Upper lobe of right lung (tissue), 1 donor: ENCODE results near the gene GHITM. TPM values are rescaled to one million over a fixed set of nuclear protein-coding genes. Genes with fewer than 3 reads are reported as not detected.
"Not testable (repeated sequence)": the region's sequence is repeated elsewhere in the genome, so short reads cannot be mapped to it uniquely, and the experiment has no call there.

ENCODE experiments used
- ATAC-seq: fragments of 200-7000 bp; cut with Tn5 transposase; one replicate; pipeline ENCODE4 v1.9.1; 2020; ENCODE audit warnings: mild to moderate bottlenecking, moderate library complexity
- DNase-seq: peaks from one replicate; pipeline ENCODE4 v3.0.0-alpha.2; 2020
- H3K27ac ChIP-seq: fragments of 200-600 bp; one replicate; pipeline ENCODE4 v1.8.0; 2022
- H3K27me3 ChIP-seq: fragments of 200-600 bp; one replicate; pipeline ENCODE4 v1.8.0; 2022; ENCODE audit warnings: mild to moderate bottlenecking
- H3K36me3 ChIP-seq: fragments of 200-600 bp; one replicate; pipeline ENCODE4 v1.8.0; 2022
- H3K4me1 ChIP-seq: fragments of 200-600 bp; one replicate; pipeline ENCODE4 v1.8.0; 2022
- H3K4me3 ChIP-seq: fragments of 200-600 bp; one replicate; pipeline ENCODE4 v1.8.0; 2022; ENCODE audit warnings: mild to moderate bottlenecking
- H3K9me3 ChIP-seq: fragments of 200-600 bp; one replicate; pipeline ENCODE4 v1.8.0; 2022
- CTCF ChIP-seq: fragments of 200-600 bp; IDR thresholded peaks from one replicate; pipeline ENCODE4 v1.8.0; 2022; ENCODE audit warnings: antibody characterized with exemption
- intact Hi-C: fragments of 100-400 bp; cut with DNase I; formaldehyde crosslinking; loops from one replicate; pipeline ENCODE4 v1.11.0; 2022
- total RNA-seq: library from RNA; stranded (reverse); fragmentation: NEBNext Ultra II Directional; extraction: Animal tissue kit (Norgen Biotek cat#: 25700); gene quantifications from one replicate; pipeline ENCODE4 v1.2.1, GENCODE V29; 2021
- donor health status: DM: no; HTN: yes; CAD: no; lungs with severe emphysema.

The GHITM gene
- total RNA-seq, 1 donor from 2014 or later, result 117 TPM

- peaks cover 17% of the 10 kb centered on the region for H3K4me1 ChIP-seq
- peak overlapping the region; percentile 99 for H3K27ac ChIP-seq
- peak; percentile 7 for ATAC-seq
- no peak for DNase-seq
- peak overlapping the region; percentile 100 for H3K4me3 ChIP-seq
- TF ChIP-seq CTCF, result no peak
- H3K36me3 ChIP-seq, result peaks cover 36% of the 10 kb centered on the region
- intact Hi-C loops, result no loop called here
- H3K27me3 ChIP-seq, result no peaks in the 10 kb centered on the region
- H3K9me3 ChIP-seq, result no peaks in the 10 kb centered on the region
Measured at GRCh38 chr10:84140036-84140379, 699 bp downstream of the GHITM start.

GRCh38 chr10:84147347-84147746, 8.0 kb downstream of the GHITM start:
- Histone ChIP-seq H3K36me3 (peaks cover 98% of the 10 kb centered on the region), H3K4me3 (no peak overlapping the region), H3K27me3 (no peaks in the 10 kb centered on the region), H3K27ac (no peak overlapping the region), H3K9me3 (no peaks in the 10 kb centered on the region), H3K4me1 (no peaks in the 10 kb centered on the region)
- intact Hi-C loops, result no loop called here
- no peak for TF ChIP-seq CTCF
- DNase-seq (no peak), ATAC-seq (no peak)

- H3K27ac ChIP-seq, H3K4me1 ChIP-seq, H3K4me3 ChIP-seq, DNase-seq, H3K27me3 ChIP-seq, intact Hi-C loops, H3K9me3 ChIP-seq: not testable (repeated sequence)
- H3K36me3 ChIP-seq, result peaks cover 98% of the 10 kb centered on the region
- ATAC-seq, result peak; percentile 67
- peak; percentile 68 for TF ChIP-seq CTCF
Measured at GRCh38 chr10:84148006-84148597, 8.8 kb downstream of the GHITM start.

- H3K36me3 ChIP-seq, result peaks cover 97% of the 10 kb centered on the region
- intact Hi-C loops, result no loop called here
Measured at GRCh38 chr10:84149854-84150253, 10.5 kb downstream of the GHITM start.

GRCh38 chr10:84152769-84153168, 13.5 kb downstream of the GHITM start:
- ATAC-seq (no peak), DNase-seq (no peak)
- H3K9me3 ChIP-seq, result no peaks in the 10 kb centered on the region
- no peak for TF ChIP-seq CTCF
- H3K27ac ChIP-seq, result no peak overlapping the region
- H3K27me3 ChIP-seq, result no peaks in the 10 kb centered on the region
- H3K4me3 ChIP-seq, result no peak overlapping the region
- no peaks in the 10 kb centered on the region for H3K4me1 ChIP-seq
- intact Hi-C loops, result no loop called here
- peaks cover 75% of the 10 kb centered on the region for H3K36me3 ChIP-seq

More at GRCh38 chr10:84149854-84150253, 10.5 kb downstream of the GHITM start:
- H3K9me3 ChIP-seq, result no peaks in the 10 kb centered on the region
- no peaks in the 10 kb centered on the region for H3K27me3 ChIP-seq
- H3K4me1 ChIP-seq, result no peaks in the 10 kb centered on the region
- ATAC-seq, result no peak
- H3K4me3 ChIP-seq, result no peak overlapping the region
- no peak for DNase-seq
- no peak overlapping the region for H3K27ac ChIP-seq
- no peak for TF ChIP-seq CTCF

GRCh38 chr10:84155521-84155920, 16.2 kb downstream of the GHITM start:
- DNase-seq (no peak), ATAC-seq (no peak)
- no peak for TF ChIP-seq CTCF
- intact Hi-C loops, result no loop called here
- no peak overlapping the region for H3K4me3 ChIP-seq
- no peaks in the 10 kb centered on the region for H3K9me3 ChIP-seq
- H3K27ac ChIP-seq, result no peak overlapping the region
- H3K36me3 ChIP-seq, result peaks cover 49% of the 10 kb centered on the region
- no peaks in the 10 kb centered on the region for H3K4me1 ChIP-seq
- no peaks in the 10 kb centered on the region for H3K27me3 ChIP-seq
